Suppressor macrophage treated with lipopolysaccharide for 4 hours (primary cell): ENCODE results near the gene LGSN.
"Not testable (repeated sequence)": the region's sequence is repeated elsewhere in the genome, so short reads cannot be mapped to it uniquely, and the experiment has no call there.

ENCODE experiments used
- DNase-seq: peaks from one replicate; pipeline ENCODE4 v3.0.0-alpha.2; 2020

LGSN gene

DNA sequence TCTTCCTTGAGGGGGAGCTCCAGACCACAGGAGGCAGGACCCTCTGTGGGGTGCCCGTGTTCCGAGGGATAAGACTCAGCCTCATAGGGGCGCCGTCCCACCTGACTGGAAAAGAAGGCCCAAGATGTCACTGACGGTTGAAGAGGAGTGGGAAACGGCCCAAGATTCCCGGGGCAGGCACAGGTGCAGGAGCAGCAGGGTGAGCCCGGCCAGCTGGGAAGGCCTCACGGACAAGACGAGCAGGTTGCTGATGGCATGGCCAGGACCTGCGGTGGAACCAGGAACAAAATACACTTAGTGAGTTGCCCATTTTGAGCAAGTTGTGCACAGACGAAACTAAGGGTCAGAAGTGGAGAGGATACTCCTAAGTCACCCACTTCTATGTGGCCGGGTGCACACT, 89.8 kb downstream of the LGSN start:
- not testable (repeated sequence) for DNase-seq

DNA sequence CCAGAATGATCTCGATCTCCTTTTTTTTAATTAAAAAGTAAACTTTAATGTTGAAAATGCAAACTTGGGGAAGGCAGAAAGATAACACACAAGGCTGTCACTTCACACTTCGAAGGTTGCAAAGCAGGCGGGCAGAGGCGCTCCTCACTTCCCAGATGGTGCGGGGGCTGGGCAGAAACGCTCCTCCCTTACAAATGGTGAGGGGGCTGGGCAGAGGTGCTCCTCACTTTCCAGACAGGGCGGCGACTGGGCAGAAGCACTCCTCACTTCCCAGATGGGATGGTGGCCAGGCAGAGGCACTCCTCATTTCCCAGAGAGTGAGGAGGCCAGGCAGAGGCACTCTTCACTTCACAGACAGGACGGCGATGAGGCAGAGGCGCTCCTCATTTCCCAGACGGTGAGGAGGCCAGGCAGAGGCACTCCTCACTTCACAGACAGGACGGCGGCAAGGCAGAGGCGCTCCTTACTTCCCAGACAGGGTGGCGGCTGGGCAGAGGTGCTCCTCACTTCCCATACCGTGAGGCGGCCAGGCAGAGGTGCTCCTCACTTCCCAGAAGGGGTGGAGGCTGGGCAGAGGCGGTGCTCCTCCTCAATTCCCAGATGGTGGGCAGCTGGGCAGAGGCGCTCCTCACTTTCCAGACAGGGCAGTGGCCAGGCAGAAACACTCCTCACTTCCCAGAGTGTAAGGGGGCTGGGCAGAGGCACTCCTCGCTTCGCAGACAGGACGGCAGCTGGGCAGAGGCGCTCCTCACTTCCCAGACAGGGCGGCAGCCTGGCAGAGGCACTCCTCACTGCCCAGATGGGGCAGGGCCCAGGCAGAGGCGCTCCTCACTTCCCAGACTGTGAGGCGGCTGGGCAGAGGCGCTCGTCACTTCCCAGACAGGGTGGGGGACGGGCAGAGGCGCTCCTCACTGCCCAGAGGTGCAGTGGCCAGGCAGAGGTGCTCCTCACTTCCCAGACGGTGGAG, 91.6 kb downstream of the LGSN start:
- not testable (repeated sequence) for DNase-seq

DNA sequence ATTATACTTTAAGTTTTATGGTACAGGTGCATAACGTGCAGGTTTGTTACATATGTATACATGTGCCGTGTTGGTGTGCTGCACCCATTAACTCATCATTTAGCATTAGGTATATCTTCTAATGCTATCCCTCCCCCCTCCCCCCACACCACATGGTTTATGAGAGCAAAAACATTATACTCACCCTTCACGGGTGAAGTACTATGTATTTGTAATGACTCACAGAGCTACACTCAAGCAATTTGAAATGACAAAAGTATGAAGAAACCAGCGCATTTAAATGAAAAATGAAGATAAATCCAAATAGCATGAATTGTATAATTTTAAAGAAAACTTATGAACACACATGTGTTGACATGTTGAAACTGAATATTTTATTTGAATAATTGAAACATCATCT, 93.8 kb downstream of the LGSN start:
- not testable (repeated sequence) for DNase-seq
